Putamen (tissue), 1 donor: ENCODE results near the gene METTL1.

Source experiments
- DNase-seq: peaks from one replicate; pipeline ENCODE4 v3.0.0-alpha.2; 2016; ENCODE audit warnings: low spot score

The METTL1 gene

DNA sequence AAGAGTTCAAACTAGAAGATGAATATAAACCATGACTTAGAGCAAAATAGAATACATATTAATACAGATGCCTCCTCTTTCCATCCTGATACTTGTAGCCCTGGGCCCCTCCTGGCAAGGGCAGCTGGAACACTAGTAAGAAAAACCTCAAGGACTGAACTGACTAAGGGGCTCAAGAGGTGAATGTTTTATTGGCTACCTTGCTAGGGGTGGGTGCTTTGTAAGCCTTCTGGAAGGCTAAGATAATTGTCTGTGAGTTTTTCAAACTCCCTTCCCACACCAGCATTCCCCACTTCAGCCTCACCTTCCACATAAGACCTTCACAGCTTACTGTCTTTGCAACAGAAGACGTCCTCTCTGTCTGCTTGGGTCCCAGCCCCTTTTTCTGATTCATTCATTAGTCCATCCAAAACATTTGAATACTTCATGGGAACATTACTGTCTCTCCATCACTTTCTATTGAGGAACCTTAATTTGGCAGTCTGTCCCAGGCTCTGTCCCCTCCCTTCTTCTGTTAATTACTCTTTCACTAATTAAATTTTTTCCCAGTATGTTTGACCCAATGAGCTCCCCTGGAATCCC is 18.1 kb downstream of the METTL1 start:
- DNase-seq = no peak

DNA sequence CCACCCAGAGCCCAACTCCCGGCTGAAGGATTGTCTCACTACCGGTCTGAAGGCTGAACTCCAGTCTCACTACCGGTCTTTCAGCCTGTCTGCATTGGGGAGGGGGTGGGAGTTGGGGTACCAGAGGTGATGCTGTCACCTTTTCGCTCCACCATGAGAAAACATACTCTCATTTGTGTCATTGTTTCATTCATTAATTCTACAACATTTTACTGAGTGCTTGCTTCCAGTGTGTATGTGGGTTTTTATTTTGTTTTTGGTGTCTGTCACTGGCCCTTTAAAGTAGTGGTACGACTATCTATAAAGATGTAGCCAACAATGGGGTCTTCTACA is 19.3 kb downstream of the METTL1 start:
- DNase-seq = no peak

DNA sequence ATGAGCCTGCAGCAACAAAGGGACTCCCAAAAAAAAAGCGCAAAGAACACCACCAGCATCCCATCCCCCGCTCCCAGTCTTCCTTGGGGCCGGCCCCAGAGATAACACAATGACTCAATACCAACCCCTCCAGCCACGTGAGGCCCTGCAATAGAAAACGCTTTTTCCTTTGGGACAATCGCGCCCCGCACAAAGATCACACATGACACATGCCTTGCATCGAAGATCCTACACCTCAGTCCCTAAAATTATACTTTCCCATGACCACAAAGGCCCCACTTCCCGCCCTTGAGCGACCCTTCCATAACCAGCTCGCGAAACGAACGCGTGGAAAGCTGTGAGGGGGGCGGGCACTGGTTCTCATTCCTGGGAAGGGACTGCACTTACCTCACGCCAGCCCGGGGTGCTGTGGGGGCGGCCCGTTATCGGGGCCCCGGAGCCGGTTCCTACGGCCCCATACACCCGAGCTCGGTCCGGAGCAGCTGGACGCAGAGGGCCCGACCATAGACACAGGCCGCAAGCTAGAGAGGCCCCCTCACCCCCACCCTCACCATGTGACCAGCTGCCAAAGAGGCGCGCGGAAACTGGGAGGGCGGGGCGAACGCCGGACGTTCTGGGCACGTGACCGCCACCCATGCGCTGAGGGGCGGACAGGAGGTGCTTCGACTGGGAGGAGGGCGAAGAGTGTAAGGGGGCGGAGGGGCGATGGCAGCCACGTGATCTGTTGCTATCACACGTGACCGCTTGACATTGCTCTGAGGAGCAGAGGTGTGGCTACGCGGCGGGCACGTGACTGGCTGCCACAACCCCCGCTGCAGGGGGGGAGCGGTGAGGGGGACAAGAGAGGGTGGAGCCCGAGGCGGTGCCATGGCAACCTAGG is 19.9 kb downstream of the METTL1 start, which contains the start of gene CDK4:
CDK4 (minus strand) TSS at position 523 of the 880 bp plus-strand sequence. CDS start 593 bp downstream, outside the sequence.
- DNase-seq = peak; percentile 100

DNA sequence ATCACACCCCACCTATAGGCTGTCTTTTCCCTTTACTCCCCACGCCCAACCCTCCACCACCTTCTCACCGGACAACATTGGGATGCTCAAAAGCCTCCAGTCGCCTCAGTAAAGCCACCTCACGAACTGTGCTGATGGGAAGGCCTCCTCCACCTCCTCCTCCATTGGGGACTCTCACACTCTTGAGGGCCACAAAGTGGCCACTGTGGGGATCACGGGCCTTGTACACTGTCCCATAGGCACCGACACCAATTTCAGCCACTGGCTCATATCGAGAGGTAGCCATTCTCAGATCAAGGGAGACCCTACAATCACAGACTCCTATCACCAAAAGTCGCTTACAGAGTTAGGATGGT is 20.5 kb downstream of the METTL1 start:
- DNase-seq = no peak

DNA sequence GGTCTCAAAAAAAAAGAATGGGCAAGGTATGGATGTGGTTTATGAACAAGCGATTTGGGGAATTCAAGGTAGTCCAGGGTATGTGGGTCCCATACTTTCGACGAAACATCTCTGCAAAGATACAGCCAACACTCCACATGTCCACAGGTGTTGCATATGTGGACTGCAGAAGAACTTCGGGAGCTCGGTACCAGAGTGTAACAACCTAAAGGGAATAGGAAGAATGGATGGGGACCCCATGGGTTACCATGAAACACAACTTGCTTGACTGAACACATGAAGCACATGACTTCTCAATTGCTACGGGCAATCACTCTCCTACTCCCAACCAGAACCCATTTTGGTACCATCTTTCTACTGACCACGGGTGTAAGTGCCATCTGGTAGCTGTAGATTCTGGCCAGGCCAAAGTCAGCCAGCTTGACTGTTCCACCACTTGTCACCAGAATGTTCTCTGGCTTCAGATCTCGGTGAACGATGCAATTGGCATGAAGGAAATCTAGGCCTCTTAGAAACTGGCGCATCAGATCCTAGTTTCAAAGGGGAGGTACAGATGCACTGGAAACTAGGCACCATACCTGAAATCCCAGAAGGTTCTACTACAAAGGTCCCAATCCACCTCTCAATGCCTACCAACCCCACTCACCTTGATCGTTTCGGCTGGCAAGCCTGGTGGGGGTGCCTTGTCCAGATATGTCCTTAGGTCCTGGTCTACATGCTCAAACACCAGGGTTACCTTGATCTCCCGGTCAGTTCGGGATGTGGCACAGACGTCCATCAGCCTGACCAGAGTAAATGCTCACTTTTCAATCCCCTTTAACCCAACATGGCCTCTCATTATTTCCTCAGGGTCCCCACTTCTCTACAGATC is 21.1 kb downstream of the METTL1 start:
- DNase-seq = no peak

DNA sequence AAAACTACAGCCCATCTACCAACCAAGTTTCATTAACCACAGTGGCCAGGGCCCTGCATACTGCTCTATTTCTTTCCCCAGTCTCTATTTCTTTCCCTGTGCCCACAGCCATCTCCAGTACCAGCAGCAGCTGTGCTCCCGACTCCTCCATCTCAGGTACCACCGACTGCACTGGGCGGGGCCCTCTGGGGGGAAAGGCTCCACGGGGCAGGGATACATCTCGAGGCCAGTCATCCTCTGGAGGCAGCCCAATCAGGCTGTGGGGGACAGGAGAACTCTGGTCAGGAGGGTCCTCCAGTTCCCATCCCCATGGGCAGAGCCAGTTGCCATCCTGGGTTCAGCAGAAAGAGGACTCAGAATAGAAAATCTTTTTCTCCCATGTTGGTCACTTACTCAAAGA is 22.8 kb downstream of the METTL1 start:
- DNase-seq = no peak

DNA sequence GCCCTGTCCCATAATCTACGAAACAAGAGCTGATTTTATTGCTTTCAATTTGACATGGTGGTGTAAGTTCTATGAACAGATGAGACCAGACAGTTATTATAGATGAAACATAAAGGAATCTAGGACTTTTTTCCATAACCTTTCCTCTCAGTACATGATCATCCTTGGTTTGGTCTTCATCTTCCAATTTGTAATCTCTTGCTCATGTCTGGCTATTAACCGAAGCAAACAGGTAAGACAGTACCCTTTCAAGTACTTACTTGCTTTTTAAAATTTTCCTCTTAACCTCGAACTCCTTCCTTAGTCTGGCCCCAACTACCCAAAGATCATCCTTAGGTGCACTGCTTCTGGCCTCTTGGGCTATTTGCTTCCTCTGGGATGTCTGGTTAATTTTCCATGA is 25.9 kb downstream of the METTL1 start:
- DNase-seq = no peak

DNA sequence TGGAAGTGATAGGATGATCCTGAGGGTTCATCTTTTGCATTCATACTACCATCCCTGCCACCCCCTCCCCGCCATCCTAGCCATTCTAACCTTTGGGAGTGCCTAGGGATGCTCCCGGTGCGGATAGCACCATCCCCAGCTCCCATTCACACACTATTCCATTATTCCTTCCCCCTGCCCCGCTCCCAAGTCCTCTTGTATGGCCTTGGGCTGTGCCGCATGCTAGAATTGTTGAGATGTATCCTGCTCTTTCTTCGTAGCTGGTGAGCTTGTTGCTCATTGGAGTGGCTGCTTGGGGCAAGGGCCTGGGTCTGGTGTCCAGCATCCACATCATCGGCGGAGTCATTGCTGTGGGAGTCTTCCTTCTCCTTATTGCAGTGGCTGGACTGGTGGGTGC is 26.4 kb downstream of the METTL1 start:
- no peak for DNase-seq

DNA sequence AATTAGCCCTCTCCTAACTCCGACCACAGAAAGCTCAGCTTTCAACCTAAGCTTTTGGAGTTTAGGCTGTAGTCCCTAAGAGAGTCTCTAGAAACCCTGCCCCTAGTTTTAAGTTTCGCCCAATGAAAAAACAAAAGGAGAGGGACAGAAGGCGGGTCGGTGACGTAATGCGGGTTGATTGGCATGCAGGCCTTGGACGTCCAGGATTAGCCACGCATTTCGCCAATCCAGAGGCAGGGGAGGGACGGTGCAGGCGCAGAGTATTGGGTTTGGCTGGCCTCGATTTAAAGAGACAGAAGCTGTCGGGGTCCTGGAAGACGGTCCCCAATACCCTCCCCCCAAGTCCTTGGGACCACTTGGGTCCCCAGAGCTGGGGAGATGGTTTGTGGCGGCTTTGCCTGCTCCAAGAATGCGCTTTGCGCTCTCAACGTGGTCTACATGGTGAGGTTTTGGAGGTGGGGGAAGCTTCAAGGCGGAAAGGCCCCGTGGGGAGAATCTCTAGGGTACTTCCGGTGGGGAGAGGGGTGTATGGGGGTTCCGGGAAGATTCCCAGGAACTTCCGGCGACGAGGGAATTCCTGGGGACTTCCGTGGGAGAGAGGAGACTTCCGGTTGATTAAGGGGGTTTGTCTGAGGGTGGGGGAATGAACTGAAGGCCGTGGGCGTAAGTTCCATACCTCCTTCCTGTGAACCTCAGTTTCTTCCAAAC is 27.0 kb downstream of the METTL1 start, which contains the start of gene TSPAN31:
TSPAN31 (plus strand) TSS at position 263 of the 708 bp plus-strand sequence; CDS start at position 379, 116 bp downstream.
- DNase-seq = peak; percentile 98

DNA sequence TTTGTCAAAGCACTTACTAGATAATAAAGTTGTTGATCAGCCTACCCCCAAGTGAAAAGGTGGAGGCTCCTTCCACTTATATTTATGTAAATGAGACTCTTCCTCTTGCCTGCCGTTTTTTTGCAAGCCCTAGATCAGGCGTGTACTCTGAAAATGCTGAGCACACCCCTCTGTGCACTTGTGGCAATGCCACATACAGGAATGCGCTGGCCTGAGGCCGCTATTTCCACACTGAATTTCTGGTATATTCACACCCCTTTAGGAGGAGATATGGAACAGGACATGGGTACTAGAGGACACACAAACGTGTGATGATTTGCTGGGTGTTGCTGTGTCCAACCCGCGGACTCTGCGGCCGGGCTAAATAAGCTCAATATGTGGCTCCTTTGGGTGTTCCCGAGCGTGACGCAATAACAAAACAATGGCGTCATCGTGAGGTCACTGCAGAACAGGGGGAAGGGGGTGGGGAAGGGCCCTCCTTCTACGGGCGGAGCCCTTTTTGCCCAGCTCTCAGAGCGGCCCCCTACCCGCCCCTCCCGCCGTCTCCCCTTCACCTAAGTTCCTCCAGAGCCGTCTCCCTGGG is 27.6 kb downstream of the METTL1 start:
- no peak for DNase-seq

DNA sequence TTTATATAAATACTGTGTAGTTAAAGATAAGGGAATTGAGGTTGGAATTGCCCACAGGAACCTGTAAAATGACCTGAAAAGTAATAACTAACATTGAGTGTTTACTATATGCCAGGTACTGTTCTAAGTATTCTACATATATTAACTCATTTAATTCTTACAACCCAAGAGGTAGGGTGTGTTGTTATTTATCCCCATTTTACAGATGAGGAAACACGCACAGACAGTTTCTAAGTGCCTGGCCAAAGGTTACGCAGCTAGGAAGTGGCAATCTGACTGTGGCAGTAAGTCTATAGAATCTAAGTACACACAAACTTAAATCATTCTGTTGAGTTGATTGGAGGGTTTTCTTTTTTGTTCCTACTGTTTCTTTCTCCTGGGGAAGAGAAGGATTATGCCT is 28.1 kb downstream of the METTL1 start:
- DNase-seq = no peak

DNA sequence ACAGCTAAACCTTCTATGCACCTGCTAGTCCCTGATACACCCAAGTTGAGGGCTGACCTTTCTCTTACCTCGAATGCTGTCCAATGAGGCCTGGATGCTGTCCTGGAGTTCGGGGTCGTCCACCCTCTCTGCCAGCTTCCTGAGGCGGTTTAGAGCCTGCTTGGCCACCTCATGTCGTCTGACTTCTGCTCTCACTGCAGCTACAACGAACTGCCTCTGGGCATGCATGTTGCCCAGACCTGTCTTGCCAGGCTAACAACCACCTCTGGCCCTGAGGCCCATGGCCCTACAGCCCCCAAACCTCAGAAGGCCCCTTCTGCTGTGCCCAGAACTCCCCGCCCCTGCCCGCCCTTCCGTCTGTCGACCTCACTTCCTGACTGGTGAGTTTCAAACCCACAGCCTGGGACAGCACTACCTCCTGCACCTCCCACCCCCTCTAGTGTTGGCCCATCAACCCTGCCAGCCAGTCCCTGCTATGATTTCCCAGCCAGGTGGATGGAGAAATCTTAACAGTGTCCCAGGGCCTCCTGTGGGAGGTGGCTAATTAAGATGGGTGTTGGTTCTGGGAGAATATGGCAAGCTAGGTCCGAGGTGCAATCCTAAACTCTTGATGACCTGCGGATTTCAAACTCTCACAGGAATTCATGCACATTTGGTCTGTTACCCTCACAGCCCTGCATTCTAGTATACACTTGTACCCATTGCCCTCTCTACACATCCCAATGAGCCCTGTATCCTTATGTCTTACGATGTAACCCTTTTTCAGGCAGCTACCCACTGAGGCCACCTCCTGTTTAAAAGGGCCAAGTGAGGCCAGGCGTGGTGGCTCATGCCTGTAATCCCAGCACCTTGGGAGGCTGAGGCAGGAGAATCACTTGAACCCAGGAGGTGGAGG is 29.8 kb downstream of the METTL1 start:
- no peak for DNase-seq

DNA sequence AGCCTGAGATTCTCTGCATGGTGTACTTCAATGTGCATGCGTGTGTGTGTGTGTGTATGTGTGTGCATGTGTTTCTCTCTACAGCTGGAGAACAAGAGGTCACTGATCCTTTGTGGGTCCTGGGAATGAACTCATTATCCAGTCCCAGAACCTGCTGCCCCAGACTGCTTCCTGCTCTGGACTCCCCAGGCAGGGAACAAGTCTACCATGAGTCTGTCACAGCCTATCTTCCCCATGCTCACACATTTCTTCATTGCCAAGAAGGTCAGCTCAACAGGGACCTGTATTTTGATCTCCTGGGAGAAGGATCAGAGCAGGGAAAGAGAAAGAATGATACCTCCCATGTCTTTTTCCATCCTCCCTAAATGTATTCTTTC is 30.5 kb downstream of the METTL1 start:
- DNase-seq = no peak

DNA sequence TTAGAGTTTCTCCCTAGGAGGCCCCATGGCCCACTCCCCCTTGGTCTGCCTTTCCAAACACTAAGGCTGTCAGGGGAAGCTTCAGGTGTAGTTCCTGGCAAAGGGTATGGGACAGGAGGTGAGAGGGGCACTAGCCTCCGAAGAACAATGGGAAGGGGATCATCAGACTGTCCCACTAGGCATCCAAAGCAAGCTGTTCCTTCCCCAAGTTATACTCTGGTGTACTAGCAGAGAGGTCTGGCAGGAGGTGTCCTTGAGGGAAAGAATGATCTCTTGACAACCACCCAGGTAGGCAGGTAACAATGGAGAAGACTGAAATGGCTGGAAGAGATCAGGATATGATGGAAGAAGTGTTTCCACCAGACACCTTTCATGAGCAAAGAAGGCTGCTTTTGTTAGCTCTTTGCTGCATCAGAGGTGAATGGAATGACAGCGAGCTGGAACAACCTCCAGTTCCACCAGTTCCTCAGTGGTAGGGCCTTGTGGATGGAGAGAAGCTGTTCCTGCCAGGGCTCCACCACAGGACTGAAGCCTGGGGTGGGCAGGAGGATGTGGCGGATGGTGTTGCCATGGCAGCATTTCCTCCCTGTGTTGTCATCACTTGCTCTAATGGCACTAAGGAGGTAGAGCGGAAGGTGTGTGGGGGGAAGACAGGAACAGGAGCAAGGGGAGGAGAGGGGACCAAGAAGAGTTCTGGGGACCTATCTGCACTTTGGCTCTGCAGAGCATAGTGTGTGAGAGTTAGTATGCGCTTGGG is 31.1 kb downstream of the METTL1 start:
- DNase-seq = peak; percentile 64

DNA sequence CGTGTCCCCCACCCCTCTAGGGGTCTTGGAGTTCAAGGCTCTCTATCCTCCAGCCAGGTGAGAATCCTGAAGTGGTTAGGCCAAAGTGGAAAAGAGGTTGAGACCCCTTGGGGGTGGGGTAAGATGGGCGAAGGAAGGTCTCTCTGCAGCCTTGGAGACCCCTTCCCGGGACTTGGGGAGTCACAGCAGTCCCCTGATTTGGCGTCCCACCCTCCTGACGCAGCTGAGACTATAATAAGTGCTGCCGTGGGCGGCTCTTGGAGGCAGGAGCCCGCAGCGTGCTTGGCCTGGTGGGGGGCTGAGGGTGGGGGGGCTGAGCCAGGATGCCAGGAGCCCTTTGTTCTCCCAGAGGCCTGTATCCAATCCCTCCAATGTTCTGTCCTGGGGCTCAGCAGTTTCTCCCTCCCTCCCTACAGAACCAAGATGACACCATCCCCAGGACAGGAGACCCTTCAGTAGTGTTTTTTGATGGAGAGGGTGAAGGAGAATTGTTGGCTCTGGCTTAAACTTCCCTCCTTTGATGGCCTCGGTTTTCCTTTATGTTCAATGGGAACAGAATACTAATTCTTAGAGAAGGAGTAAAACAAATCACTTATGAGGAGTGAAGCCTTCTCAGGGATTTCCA is 31.9 kb downstream of the METTL1 start:
- DNase-seq = no peak

DNA sequence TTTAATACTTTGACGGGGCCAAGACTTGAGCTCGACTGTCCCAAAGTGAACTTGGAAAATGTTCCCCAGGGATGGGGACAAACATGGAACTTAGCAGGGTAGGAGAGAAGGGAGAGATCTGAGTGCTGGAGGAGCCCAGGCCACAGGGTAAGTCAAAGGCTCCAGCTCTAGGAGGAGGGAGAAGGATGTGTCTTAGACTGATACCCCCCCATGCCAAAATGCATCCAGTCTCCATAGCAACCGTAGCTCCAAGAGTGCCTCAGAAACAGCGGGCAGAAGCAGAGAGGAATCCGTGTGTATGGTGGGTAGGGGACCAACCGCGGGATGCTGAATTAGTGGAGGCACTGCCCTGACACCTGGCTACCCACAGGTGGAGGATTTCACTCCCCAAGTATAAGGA is 32.5 kb downstream of the METTL1 start:
- no peak for DNase-seq

DNA sequence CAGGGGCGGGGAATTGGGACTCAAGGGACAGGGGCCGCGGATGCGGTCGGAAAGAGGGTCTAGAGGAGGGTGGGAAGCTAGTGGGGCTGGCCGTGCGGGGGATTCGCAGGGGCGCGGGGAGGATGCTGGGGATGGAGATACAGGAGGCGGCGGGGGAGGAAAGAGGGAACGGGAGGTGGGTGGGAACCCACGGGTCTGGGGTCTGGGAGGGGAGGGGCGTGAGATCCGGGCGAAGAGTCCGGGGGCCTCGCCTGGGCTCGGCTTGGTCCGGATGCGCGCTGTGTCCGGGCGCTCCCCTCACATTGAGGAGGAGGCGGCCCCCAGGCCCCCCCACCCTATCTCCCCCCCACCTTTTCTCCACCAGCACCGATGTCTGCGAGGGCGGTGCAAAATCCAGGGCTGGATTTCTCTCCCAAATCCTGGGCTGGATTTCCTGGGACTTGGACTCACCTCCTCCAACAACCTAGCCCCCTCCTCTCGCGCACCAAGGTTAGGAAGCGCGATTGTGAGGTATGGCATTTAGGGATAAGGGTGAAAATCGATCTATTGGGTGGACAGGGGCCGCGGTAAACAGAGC is 33.2 kb downstream of the METTL1 start, which contains the start of gene AGAP2:
AGAP2 (minus strand) TSS at position 82 of the 577 bp plus-strand sequence. CDS start 496 bp downstream, outside the sequence.
- DNase-seq = peak; percentile 60

DNA sequence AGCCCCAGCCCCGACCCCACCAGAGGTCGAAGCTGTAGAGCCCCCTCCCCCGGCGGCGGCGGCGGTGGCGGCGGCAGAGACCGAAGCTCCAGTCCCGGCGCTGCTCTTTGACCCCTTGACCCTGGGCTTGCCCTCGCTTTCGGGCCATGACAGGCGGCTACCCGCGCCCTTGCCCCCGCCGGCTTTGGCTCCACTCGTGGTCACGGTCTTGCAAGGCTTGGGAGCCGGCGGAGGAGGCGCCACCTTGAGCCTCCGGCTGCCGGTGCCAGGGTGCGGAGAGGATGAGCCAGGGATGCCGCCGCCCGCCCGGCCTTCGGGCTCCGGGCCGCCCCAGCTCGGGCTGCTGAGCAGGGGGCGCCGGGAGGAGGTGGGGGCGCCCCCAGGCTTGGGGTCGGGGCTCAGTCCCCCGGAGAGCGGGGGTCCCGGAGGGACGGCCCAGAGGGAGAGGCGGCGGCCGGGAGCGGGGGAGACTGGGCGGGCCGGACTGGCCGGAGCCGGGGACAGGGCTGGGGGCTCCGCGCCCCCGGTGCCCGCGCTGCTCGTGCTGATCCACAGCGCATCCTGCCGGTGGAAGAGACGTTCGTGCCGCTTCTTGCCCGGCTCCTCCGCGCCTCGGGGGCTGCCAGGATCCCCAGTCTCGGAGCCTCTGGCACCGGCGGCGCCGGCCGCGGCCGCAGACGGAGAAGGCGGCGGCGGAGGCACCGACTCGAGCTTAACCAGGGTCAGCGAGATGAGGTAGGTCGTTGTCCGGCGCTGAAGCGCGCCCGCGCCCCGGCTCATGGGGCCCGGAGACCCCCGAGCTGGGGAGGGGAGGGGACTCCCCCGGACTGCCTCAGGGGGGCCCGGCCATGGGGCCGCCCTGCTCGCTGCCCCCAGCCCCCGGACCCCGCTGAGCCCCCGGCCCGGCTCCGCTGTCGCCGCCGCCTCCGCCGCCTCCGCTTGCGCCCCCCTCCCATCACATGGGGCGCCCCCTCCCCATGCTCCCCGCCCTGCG is 34.1 kb downstream of the METTL1 start:
- no peak for DNase-seq
